Gastroesophageal sphincter (tissue), 4 donors: Measurements from ENCODE around the gene CCNY. TPM values are rescaled to one million over a fixed set of nuclear protein-coding genes. Genes with fewer than 3 reads are reported as not detected.

Source experiments
- ATAC-seq: fragments of 150-250 bp; one replicate; pipeline ENCODE4 v1.9.1; 2016; ENCODE audit warnings: mild to moderate bottlenecking, moderate library complexity
- H3K27ac ChIP-seq, 4 donors: fragments of 200-600 bp; sonication (generic) in 3 of 4; 1 replicate in 3 of 4; 2 replicates in 1 of 4; pipeline ENCODE4 v1.5.1; 2016 to 2019
- H3K27me3 ChIP-seq: fragments of 200-600 bp; sonication (generic); one replicate; pipeline ENCODE4 v1.5.1; 2019
- H3K36me3 ChIP-seq, 2 donors: fragments of 200-600 bp; sonication (generic); one replicate each; pipeline ENCODE4 v1.5.1; 2019; ENCODE audit warnings: control low read depth in 1 of 2
- H3K4me1 ChIP-seq, 3 donors: fragments of 200-600 bp; sonication (generic); 1 replicate in 2 of 3; 2 replicates in 1 of 3; pipeline ENCODE4 v1.5.1; 2016 to 2019; ENCODE audit warnings: control low read depth in 2 of 3
- H3K4me3 ChIP-seq, 2 donors: fragments of 200-600 bp; sonication (generic); one replicate each; pipeline ENCODE4 v1.5.1; 2019; ENCODE audit warnings: mild to moderate bottlenecking in 1 of 2, moderate library complexity in 1 of 2
- H3K9me3 ChIP-seq, 3 donors: fragments of 200-600 bp; sonication (generic); one replicate each; pipeline ENCODE4 v1.5.1; 2017 to 2019; ENCODE audit warnings: control low read depth in 2 of 3
- CTCF ChIP-seq, 4 experiments: fragments of 200-600 bp in 2 of 4; fragments of 450-650 bp in 2 of 4; sonication (generic) in 1 of 4; IDR thresholded peaks; one replicate each; pipeline ENCODE4 v1.5.1; 2017 to 2019; ENCODE audit warnings: antibody characterized with exemption in 4 of 4, mild to moderate bottlenecking in 2 of 4, moderate library complexity in 2 of 4
- EP300 ChIP-seq: sonication (generic); formaldehyde crosslinking; IDR thresholded peaks from one replicate; pipeline ENCODE4 v1.6.1; 2017; ENCODE audit warnings: antibody characterized with exemption, mild to moderate bottlenecking
- POLR2A ChIP-seq, 2 donors: fragments of 450-650 bp; IDR thresholded peaks; one replicate each; pipeline ENCODE4 v1.6.1; 2017; ENCODE audit warnings: antibody characterized with exemption in 2 of 2, mild to moderate bottlenecking in 2 of 2, moderate library complexity in 1 of 2
- POLR2AphosphoS5 ChIP-seq: sonication (generic); formaldehyde crosslinking; IDR thresholded peaks from one replicate; pipeline ENCODE4 v1.6.1; 2017; ENCODE audit warnings: antibody characterized with exemption
- WGBS, 2 donors: methylation state at CpG; one replicate each; pipeline ENCODE4 v1.1.5; 2018; ENCODE audit warnings: low coverage in 1 of 2; 5-methylcytosine and 5-hydroxymethylcytosine counted together
- total RNA-seq, 4 donors: library from RNA; depleted of rRNA; stranded (reverse); fragments of >200 nt; gene quantifications; one replicate each; pipeline ENCODE4 v1.1.0, GENCODE V29; 2016

The CCNY gene
- total RNA-seq, 4 donors from 2014 or later: 35.5 to 106 (median 63.2) TPM

GRCh38 chr10:35470248-35470924 is 134.1 kb downstream of the CCNY start:
- no peak for TF ChIP-seq POLR2AphosphoS5
- TF ChIP-seq CTCF (IDR thresholded peaks at IDR 0.05): no peak
- TF ChIP-seq POLR2A (IDR thresholded peaks at IDR 0.05): no peak
- TF ChIP-seq EP300: no peak
- no peak for ATAC-seq
- H3K4me3 ChIP-seq: no peak overlapping the region
- 75 to 79% methylated on average over 5 to 8 of the region's 9 CpGs for WGBS, 2 donors
- no peaks in the 10 kb centered on the region for H3K36me3 ChIP-seq
- H3K9me3 ChIP-seq: no peaks in the 10 kb centered on the region
- no peaks in the 10 kb centered on the region for H3K27me3 ChIP-seq
- no peak overlapping the region for H3K27ac ChIP-seq
- H3K4me1 ChIP-seq: peaks cover 0 to 42% (median 10%) of the 10 kb centered on the region in 3 donors

GRCh38 chr10:35470925-35471315 is 134.6 kb downstream of the CCNY start:
- no peaks in the 10 kb centered on the region for H3K9me3 ChIP-seq
- H3K4me1 ChIP-seq: peaks cover 0 to 37% (median 10%) of the 10 kb centered on the region in 3 donors
- ATAC-seq: no peak
- H3K36me3 ChIP-seq: no peaks in the 10 kb centered on the region
- H3K27ac ChIP-seq: no peak overlapping the region
- no peak for TF ChIP-seq CTCF (IDR thresholded peaks at IDR 0.05)
- no peak for TF ChIP-seq EP300
- TF ChIP-seq POLR2A (IDR thresholded peaks at IDR 0.05): no peak
- no peak for TF ChIP-seq POLR2AphosphoS5
- WGBS, 2 donors: 82 to 83% methylated on average over 5 of the region's 5 CpGs
- H3K27me3 ChIP-seq: no peaks in the 10 kb centered on the region
- H3K4me3 ChIP-seq: no peak overlapping the region

- TF ChIP-seq POLR2AphosphoS5: no peak
- TF ChIP-seq EP300: no peak
- no peak for TF ChIP-seq POLR2A (IDR thresholded peaks at IDR 0.05)
- TF ChIP-seq CTCF (IDR thresholded peaks at IDR 0.05): no peak
- Histone ChIP-seq H3K4me1 (peaks cover 0 to 32% (median 10%) of the 10 kb centered on the region in 3 donors), H3K27ac (no peak overlapping the region), H3K27me3 (no peaks in the 10 kb centered on the region), H3K4me3 (no peak overlapping the region), H3K36me3 (no peaks in the 10 kb centered on the region), H3K9me3 (no peaks in the 10 kb centered on the region)
- no peak for ATAC-seq
- WGBS, 2 donors: 39 to 78% methylated on average over 2 to 3 of the region's 3 CpGs
Measured at GRCh38 chr10:35471435-35471834, 135.1 kb downstream of the CCNY start.

GRCh38 chr10:35480142-35480541 is 143.8 kb downstream of the CCNY start:
- Histone ChIP-seq H3K4me1 (peaks cover 0 to 13% (median 0%) of the 10 kb centered on the region in 3 donors), H3K27ac (no peak overlapping the region), H3K36me3 (peaks cover 0 to 7% of the 10 kb centered on the region in 2 donors), H3K9me3 (no peaks in the 10 kb centered on the region), H3K27me3 (no peaks in the 10 kb centered on the region), H3K4me3 (no peak overlapping the region)
- no peak for ATAC-seq
- WGBS, 2 donors: 82 to 90% methylated on average over 2 to 4 of the region's 9 CpGs
- TF ChIP-seq POLR2A (IDR thresholded peaks at IDR 0.05): no peak
- no peak for TF ChIP-seq CTCF (IDR thresholded peaks at IDR 0.05)
- TF ChIP-seq POLR2AphosphoS5: no peak
- TF ChIP-seq EP300: no peak

GRCh38 chr10:35481413-35481812 is 145.1 kb downstream of the CCNY start:
- WGBS, 2 donors: 89 to 97% methylated on average over 2 of the region's 2 CpGs
- Histone ChIP-seq H3K36me3 (peaks cover 0 to 15% of the 10 kb centered on the region in 2 donors), H3K4me1 (peaks cover 0 to 13% (median 0%) of the 10 kb centered on the region in 3 donors), H3K9me3 (no peaks in the 10 kb centered on the region), H3K27ac (no peak overlapping the region), H3K27me3 (no peaks in the 10 kb centered on the region), H3K4me3 (no peak overlapping the region)
- no peak for ATAC-seq
- TF ChIP-seq EP300: no peak
- no peak for TF ChIP-seq POLR2A (IDR thresholded peaks at IDR 0.05)
- TF ChIP-seq POLR2AphosphoS5: no peak
- TF ChIP-seq CTCF (IDR thresholded peaks at IDR 0.05): no peak
